Osteoblast (primary cell): ENCODE measurements around the gene ZCCHC2. TPM values are rescaled to one million over a fixed set of nuclear protein-coding genes. Genes with fewer than 3 reads are reported as not detected.

Source experiments
- DNase-seq: peaks from one replicate; pipeline ENCODE4 v3.0.0; 2011; ENCODE audit warnings: low spot score, mixed read lengths; ENCODE audit not compliant: insufficient read length; ENCODE audit errors: missing footprints
- H2AFZ ChIP-seq: 2 replicates; pipeline ENCODE4 v1.6.0; 2011; ENCODE audit warnings: mild to moderate bottlenecking, low read length
- H3K27ac ChIP-seq: 2 replicates; pipeline ENCODE4 v1.5.1; 2011; ENCODE audit warnings: mild to moderate bottlenecking, low read depth, low read length, moderate library complexity
- H3K27me3 ChIP-seq: 2 replicates; pipeline ENCODE4 v1.6.0; 2012; ENCODE audit warnings: mild to moderate bottlenecking, control low read depth, inconsistent platforms, low read length, moderate library complexity; ENCODE audit not compliant: insufficient read depth
- H3K36me3 ChIP-seq: 2 replicates; pipeline ENCODE4 v1.5.1; 2011; ENCODE audit warnings: mild to moderate bottlenecking, low read length, control low read depth, moderate library complexity; ENCODE audit not compliant: insufficient read depth
- H3K4me1 ChIP-seq: 2 replicates; pipeline ENCODE4 v1.5.1; 2011; ENCODE audit warnings: mild to moderate bottlenecking, low read length, control low read depth, moderate library complexity; ENCODE audit not compliant: insufficient read depth
- H3K4me2 ChIP-seq: 2 replicates; pipeline ENCODE4 v1.6.0; 2011; ENCODE audit warnings: mild to moderate bottlenecking, low read length; ENCODE audit not compliant: insufficient read depth
- H3K4me3 ChIP-seq: fragments of 200-600 bp; sonication (generic); 3 replicates; pipeline ENCODE4 v1.5.1; 2012; ENCODE audit warnings: mild to moderate bottlenecking, low read length, inconsistent platforms; ENCODE audit not compliant: insufficient read depth
- H3K79me2 ChIP-seq: 2 replicates; pipeline ENCODE4 v1.6.0; 2012; ENCODE audit warnings: mild to moderate bottlenecking, low read length, control low read depth, inconsistent platforms; ENCODE audit not compliant: insufficient read depth
- H3K9me3 ChIP-seq: 2 replicates; pipeline ENCODE4 v1.5.1; 2011; ENCODE audit warnings: low read depth, low read length, control low read depth
- H4K20me1 ChIP-seq: 2 replicates; pipeline ENCODE4 v1.6.0; 2012; ENCODE audit warnings: mild to moderate bottlenecking, low read length, control low read depth; ENCODE audit not compliant: insufficient read depth
- total RNA-seq: library from RNA; depleted of rRNA; stranded (reverse); fragments of >200 nt; gene quantifications from 2 replicates; pipeline ENCODE4 v1.2.3, GENCODE V29; 2012
- TF ChIP-seq, protein P1 (sequence below): IDR thresholded peaks from 2 replicates; pipeline ENCODE4 v1.5.1; 2011; ENCODE audit warnings: mild to moderate bottlenecking, low read depth, low read length, moderate library complexity; ENCODE audit errors: extremely low read depth

The ZCCHC2 gene
- total RNA-seq, 1 donor: 10.1 TPM

DNA sequence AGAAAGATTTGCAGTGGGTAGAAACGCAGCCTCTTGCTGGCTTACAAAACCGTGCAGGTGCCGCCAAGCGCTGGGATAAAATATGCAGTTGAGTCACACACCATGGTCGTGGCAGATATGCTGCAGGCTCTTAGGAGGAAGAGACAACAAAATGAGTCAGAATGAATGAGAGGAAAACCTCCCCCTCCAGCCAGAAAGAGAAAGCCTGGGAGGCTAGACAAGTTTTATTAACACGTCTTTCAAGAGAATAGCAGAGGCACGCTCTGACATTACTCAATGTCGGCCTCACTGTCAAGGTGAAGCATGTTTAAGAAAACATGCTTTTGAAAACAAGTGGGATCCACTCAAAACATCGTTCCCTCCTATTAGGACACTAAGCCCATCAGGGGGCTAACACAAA, 37.1 kb upstream of the ZCCHC2 start:
- Histone ChIP-seq H3K4me1 (peaks cover 14% of the 10 kb centered on the region), H3K4me3 (peak overlapping the region; percentile 9), H3K27ac (no peak overlapping the region), H3K27me3 (peaks cover 19% of the 10 kb centered on the region), H3K79me2 (no peaks in the 10 kb centered on the region), H3K4me2 (peak overlapping the region; percentile 49), H4K20me1 (no peaks in the 10 kb centered on the region), H3K9me3 (peaks cover under 1% of the 10 kb centered on the region), H3K36me3 (no peaks in the 10 kb centered on the region), H2AFZ (no peak overlapping the region)
- DNase-seq: peak; percentile 79
- TF ChIP-seq, protein P1, sequence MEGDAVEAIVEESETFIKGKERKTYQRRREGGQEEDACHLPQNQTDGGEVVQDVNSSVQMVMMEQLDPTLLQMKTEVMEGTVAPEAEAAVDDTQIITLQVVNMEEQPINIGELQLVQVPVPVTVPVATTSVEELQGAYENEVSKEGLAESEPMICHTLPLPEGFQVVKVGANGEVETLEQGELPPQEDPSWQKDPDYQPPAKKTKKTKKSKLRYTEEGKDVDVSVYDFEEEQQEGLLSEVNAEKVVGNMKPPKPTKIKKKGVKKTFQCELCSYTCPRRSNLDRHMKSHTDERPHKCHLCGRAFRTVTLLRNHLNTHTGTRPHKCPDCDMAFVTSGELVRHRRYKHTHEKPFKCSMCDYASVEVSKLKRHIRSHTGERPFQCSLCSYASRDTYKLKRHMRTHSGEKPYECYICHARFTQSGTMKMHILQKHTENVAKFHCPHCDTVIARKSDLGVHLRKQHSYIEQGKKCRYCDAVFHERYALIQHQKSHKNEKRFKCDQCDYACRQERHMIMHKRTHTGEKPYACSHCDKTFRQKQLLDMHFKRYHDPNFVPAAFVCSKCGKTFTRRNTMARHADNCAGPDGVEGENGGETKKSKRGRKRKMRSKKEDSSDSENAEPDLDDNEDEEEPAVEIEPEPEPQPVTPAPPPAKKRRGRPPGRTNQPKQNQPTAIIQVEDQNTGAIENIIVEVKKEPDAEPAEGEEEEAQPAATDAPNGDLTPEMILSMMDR: no peak

DNA sequence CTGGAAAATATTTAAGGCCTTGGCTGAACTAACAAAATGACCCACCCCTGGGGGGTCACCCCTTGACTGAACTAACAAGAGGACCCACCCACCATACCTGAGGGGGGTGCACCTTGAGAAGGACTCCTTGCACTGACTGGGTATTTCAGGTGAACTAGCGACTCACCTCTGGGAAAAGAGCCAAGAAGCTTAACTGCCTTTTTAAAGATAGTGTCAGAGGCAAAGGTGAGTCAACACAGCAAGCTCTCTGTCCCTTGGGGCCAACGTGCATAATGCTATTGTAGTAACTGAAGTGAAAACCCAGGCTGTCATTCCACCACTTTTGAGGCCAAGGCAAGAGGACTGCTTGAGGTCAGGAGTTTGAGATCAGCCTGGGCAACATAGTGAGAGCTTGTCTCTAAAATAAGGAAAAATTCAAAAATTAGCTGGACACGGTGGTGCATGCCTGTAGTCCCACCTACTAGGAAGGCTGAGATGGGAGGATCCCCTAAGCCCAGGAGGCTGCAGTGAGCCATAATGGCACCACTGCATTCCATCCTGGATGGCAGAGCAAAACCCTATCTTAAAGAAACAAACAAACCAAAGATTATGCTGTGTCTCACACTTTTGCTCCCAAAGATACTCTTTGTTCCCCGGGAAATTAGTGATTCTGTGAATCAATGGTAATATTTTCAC, 36.4 kb upstream of the ZCCHC2 start:
- Histone ChIP-seq H3K79me2 (no peaks in the 10 kb centered on the region), H3K4me2 (no peak overlapping the region), H3K4me3 (no peak overlapping the region), H3K27me3 (peaks cover 19% of the 10 kb centered on the region), H3K4me1 (peaks cover 14% of the 10 kb centered on the region), H2AFZ (no peak overlapping the region), H3K27ac (no peak overlapping the region), H3K36me3 (no peaks in the 10 kb centered on the region), H4K20me1 (no peaks in the 10 kb centered on the region), H3K9me3 (no peaks in the 10 kb centered on the region)
- no peak for DNase-seq
- TF ChIP-seq, protein P1: no peak

DNA sequence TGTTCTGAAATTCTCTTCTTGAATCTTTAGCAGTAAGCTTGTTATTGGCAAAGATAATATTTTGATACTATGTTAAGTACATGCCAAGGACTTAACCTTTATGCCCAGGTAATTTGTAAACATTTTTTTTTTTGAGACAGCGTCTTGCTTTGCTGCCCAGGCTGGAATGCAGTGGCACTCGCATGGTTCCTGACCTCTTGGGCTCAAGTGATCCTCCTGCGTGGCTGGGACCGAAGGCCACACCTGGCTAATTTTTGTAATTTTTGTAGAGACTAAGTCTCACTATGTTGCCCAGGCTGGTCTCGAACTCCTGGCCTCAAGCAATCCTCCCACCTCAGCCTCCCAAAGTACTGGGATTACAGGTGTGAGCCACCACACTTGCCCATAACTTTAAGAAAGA, 35.7 kb upstream of the ZCCHC2 start:
- no peaks in the 10 kb centered on the region for H3K79me2 ChIP-seq
- no peaks in the 10 kb centered on the region for H4K20me1 ChIP-seq
- TF ChIP-seq, protein P1: no peak
- no peaks in the 10 kb centered on the region for H3K36me3 ChIP-seq
- no peak overlapping the region for H2AFZ ChIP-seq
- no peak overlapping the region for H3K4me3 ChIP-seq
- H3K4me1 ChIP-seq: peaks cover 14% of the 10 kb centered on the region
- H3K9me3 ChIP-seq: no peaks in the 10 kb centered on the region
- no peak overlapping the region for H3K4me2 ChIP-seq
- DNase-seq: no peak
- no peak overlapping the region for H3K27ac ChIP-seq
- H3K27me3 ChIP-seq: peaks cover 23% of the 10 kb centered on the region

DNA sequence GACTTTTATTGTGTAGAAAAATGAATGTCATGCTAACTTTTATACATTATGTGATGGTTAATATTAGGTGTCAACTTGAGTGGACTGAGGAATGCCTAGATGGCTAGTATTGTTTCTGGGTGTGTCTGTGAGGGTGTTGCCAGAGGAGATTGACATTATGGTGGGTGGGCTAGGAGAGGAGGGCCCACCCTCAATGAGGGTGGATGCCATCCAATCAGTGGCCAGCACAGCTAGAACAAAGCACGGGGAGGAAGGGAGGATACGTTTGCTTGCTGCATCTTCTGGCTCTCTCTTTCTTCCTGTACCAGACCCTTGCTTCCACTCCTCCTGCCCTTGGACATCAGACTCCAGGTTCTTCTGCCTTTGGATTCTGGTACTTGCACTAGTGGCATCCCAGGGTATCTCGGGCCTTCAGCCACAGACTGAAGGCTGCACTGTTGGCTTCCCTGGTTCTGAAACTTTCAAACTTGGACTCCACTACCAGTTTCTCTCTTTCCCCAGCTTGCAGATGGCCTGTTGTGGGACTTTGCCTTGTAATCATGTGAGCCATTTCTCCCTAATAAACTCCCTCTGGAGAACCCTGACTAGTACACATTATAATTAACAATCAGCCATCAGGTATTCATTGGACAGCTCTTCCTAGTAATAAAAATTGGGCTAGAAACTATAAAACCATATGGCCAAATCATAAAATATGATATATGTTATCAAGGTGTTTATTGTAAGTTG, 31.7 kb upstream of the ZCCHC2 start:
- H3K27ac ChIP-seq: no peak overlapping the region
- no peaks in the 10 kb centered on the region for H3K9me3 ChIP-seq
- no peaks in the 10 kb centered on the region for H3K36me3 ChIP-seq
- H3K4me3 ChIP-seq: no peak overlapping the region
- TF ChIP-seq, protein P1: no peak
- H3K4me1 ChIP-seq: peaks cover 6% of the 10 kb centered on the region
- H2AFZ ChIP-seq: no peak overlapping the region
- H3K4me2 ChIP-seq: no peak overlapping the region
- H3K27me3 ChIP-seq: peaks cover 7% of the 10 kb centered on the region
- H4K20me1 ChIP-seq: no peaks in the 10 kb centered on the region
- no peak for DNase-seq
- H3K79me2 ChIP-seq: no peaks in the 10 kb centered on the region
